B cell (primary cell): Measurements from ENCODE around the gene SMIM14.

Experiments used
- CTCF ChIP-seq: fragments of 200-600 bp; IDR thresholded peaks from one replicate; pipeline ENCODE4 v1.8.0; 2022; ENCODE audit warnings: antibody characterized with exemption, mild to moderate bottlenecking
- EZH2 ChIP-seq: IDR thresholded peaks from 2 replicates; pipeline ENCODE4 v1.6.1; 2012; ENCODE audit warnings: borderline replicate concordance, low read depth, mild to moderate bottlenecking, moderate library complexity, low read length; ENCODE audit not compliant: insufficient read depth, poor library complexity, severe bottlenecking

DNA sequence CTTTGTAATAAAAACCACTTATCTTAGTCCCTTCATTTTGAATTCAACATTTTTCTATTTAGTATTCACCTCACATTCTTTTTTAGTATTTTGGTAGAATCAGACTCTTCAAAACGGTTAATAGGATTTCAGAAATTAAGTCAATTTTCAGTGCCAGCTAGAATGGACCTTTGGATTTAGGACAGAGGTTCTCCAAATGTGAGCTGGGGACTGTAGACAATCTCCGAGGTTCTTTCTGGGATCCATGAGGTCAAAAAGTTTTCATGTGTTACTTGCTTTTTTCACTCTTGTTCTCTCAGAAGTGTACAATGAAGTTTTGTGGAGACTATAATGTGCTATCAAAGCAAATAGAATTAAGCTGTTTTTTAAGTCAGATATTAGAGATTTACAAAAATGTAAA is 109.1 kb downstream of the SMIM14 start:
- TF ChIP-seq CTCF (no peak), EZH2 (no peak)
